MM.1S (cell line): ENCODE measurements around the gene XPC.

ENCODE experiments used
- DNase-seq: peaks from one replicate; pipeline ENCODE4 v3.0.0-alpha.2; 2015
- H2AFZ ChIP-seq: fragments of 300-600 bp; sonication (generic); 2 replicates; pipeline ENCODE4 v1.6.0; 2016; ENCODE audit warnings: antibody characterized with exemption, low read length
- H3F3A ChIP-seq: fragments of 300-600 bp; sonication (generic); 2 replicates; pipeline ENCODE4 v1.6.1; 2016; ENCODE audit warnings: mild to moderate bottlenecking, antibody characterized with exemption, low read length, moderate library complexity, mixed read lengths; ENCODE audit not compliant: insufficient read depth
- H3K27ac ChIP-seq: fragments of 300-600 bp; sonication (generic); 2 replicates; pipeline ENCODE4 v1.5.1; 2016; ENCODE audit warnings: mild to moderate bottlenecking, low read length
- H3K27me3 ChIP-seq: fragments of 300-600 bp; sonication (generic); replicated peaks from 2 replicates; pipeline ENCODE4 v1.6.0; 2016; ENCODE audit warnings: low read length; ENCODE audit not compliant: insufficient read depth
- H3K36me3 ChIP-seq: fragments of 300-600 bp; sonication (generic); replicated peaks from 2 replicates; pipeline ENCODE4 v1.6.1; 2016; ENCODE audit warnings: mild to moderate bottlenecking, low read length, mixed read lengths; ENCODE audit not compliant: insufficient read depth
- H3K4me1 ChIP-seq: fragments of 300-600 bp; sonication (generic); 2 replicates; pipeline ENCODE4 v1.6.1; 2016; ENCODE audit warnings: low read length, mixed read lengths
- H3K4me2 ChIP-seq: fragments of 300-600 bp; sonication (generic); 2 replicates; pipeline ENCODE4 v1.6.0; 2016; ENCODE audit warnings: low read depth, low read length
- H3K4me3 ChIP-seq: fragments of 300-600 bp; sonication (generic); 2 replicates; pipeline ENCODE4 v1.5.1; 2016; ENCODE audit warnings: low read length, mixed read lengths
- H3K79me2 ChIP-seq: fragments of 300-600 bp; sonication (generic); 2 replicates; pipeline ENCODE4 v1.6.1; 2016; ENCODE audit warnings: mixed run types, low read length, mixed read lengths
- H3K9ac ChIP-seq: fragments of 300-600 bp; sonication (generic); 2 replicates; pipeline ENCODE4 v1.6.1; 2016; ENCODE audit warnings: low read length, mixed read lengths
- H3K9me2 ChIP-seq: fragments of 300-600 bp; sonication (generic); replicated peaks from 2 replicates; pipeline ENCODE4 v1.6.1; 2016; ENCODE audit warnings: mild to moderate bottlenecking, low read length, mixed read lengths; ENCODE audit not compliant: insufficient read depth
- H3K9me3 ChIP-seq: fragments of 300-600 bp; sonication (generic); replicated peaks from 2 replicates; pipeline ENCODE4 v1.6.1; 2016; ENCODE audit warnings: mild to moderate bottlenecking, low read length, mixed read lengths; ENCODE audit not compliant: insufficient read depth
- H4K20me1 ChIP-seq: fragments of 300-600 bp; sonication (generic); 2 replicates; pipeline ENCODE4 v1.6.1; 2016; ENCODE audit warnings: mild to moderate bottlenecking, low read length, moderate library complexity, mixed read lengths; ENCODE audit not compliant: insufficient read depth
- CTCF ChIP-seq: fragments of 300-600 bp; sonication (generic); IDR thresholded peaks from 2 replicates; pipeline ENCODE4 v1.5.1; 2016; ENCODE audit warnings: antibody characterized with exemption, low read length, mixed read lengths
- EZH2 ChIP-seq: fragments of 300-600 bp; sonication (generic); optimal IDR thresholded peaks from 2 replicates; pipeline ENCODE3; 2017; ENCODE audit warnings: low read depth, mild to moderate bottlenecking, antibody characterized with exemption, low read length, mixed read lengths
- EZH2phosphoT487 ChIP-seq: fragments of 300-600 bp; sonication (generic); IDR thresholded peaks from 2 replicates; pipeline ENCODE4 v1.6.1; 2018; ENCODE audit warnings: antibody characterized with exemption, low read length

The XPC gene

GRCh38 chr3:14213066-14213774 lies 34.8 kb upstream of the XPC start:
- H3K4me1 ChIP-seq = no peaks in the 10 kb centered on the region
- no peak overlapping the region for H3K9ac ChIP-seq

GRCh38 chr3:14212032-14212431 lies 33.6 kb upstream of the XPC start:
- no peaks in the 10 kb centered on the region for H3K4me1 ChIP-seq

More at GRCh38 chr3:14213066-14213774, 34.8 kb upstream of the XPC start:
- no peaks in the 10 kb centered on the region for H3K36me3 ChIP-seq
- no peaks in the 10 kb centered on the region for H3K9me2 ChIP-seq
- no peak overlapping the region for H3K27ac ChIP-seq
- no peaks in the 10 kb centered on the region for H3K9me3 ChIP-seq
- DNase-seq = no peak
- H2AFZ ChIP-seq = no peak overlapping the region
- TF ChIP-seq EZH2 (no peak), CTCF (no peak), EZH2phosphoT487 (no peak)
- no peak overlapping the region for H3K4me2 ChIP-seq
- H3K27me3 ChIP-seq = no peaks in the 10 kb centered on the region
- no peak overlapping the region for H3K4me3 ChIP-seq
- H3F3A ChIP-seq = no peaks in the 10 kb centered on the region
- no peaks in the 10 kb centered on the region for H3K79me2 ChIP-seq
- H4K20me1 ChIP-seq = no peaks in the 10 kb centered on the region

GRCh38 chr3:14211621-14212020 lies 33.2 kb upstream of the XPC start:
- no peaks in the 10 kb centered on the region for H3F3A ChIP-seq
- H3K9me3 ChIP-seq = no peaks in the 10 kb centered on the region
- H3K27ac ChIP-seq = no peak overlapping the region
- H3K36me3 ChIP-seq = no peaks in the 10 kb centered on the region
- no peak overlapping the region for H3K4me3 ChIP-seq
- DNase-seq = no peak
- no peaks in the 10 kb centered on the region for H3K9me2 ChIP-seq
- H2AFZ ChIP-seq = no peak overlapping the region
- H3K27me3 ChIP-seq = no peaks in the 10 kb centered on the region
- no peaks in the 10 kb centered on the region for H3K4me1 ChIP-seq
- H3K4me2 ChIP-seq = no peak overlapping the region
- no peaks in the 10 kb centered on the region for H4K20me1 ChIP-seq
- TF ChIP-seq CTCF = no peak
- TF ChIP-seq EZH2 = no peak
- no peak for TF ChIP-seq EZH2phosphoT487
- no peaks in the 10 kb centered on the region for H3K79me2 ChIP-seq
- H3K9ac ChIP-seq = no peak overlapping the region

More at GRCh38 chr3:14212032-14212431, 33.6 kb upstream of the XPC start:
- Histone ChIP-seq H3K9ac (no peak overlapping the region), H4K20me1 (no peaks in the 10 kb centered on the region), H3K27ac (no peak overlapping the region), H3K9me2 (no peaks in the 10 kb centered on the region), H3K4me2 (no peak overlapping the region), H3K4me3 (no peak overlapping the region), H3K36me3 (no peaks in the 10 kb centered on the region), H3K9me3 (no peaks in the 10 kb centered on the region), H3K27me3 (no peaks in the 10 kb centered on the region), H2AFZ (no peak overlapping the region), H3F3A (no peaks in the 10 kb centered on the region), H3K79me2 (no peaks in the 10 kb centered on the region)
- no peak for TF ChIP-seq EZH2
- TF ChIP-seq CTCF = no peak
- TF ChIP-seq EZH2phosphoT487 = no peak
- DNase-seq = no peak
